GM06990 (cell line): ENCODE measurements around the gene TRIP12.

Experiments
- DNase-seq: peaks from one replicate; pipeline ENCODE4 v3.0.0-alpha.2; 2011; ENCODE audit not compliant: insufficient read length; ENCODE audit errors: extremely low read depth
- H3K27me3 ChIP-seq: replicated peaks from 2 replicates; pipeline ENCODE4 v1.6.0; 2011; ENCODE audit warnings: low read length; ENCODE audit not compliant: control insufficient read depth, insufficient read depth
- H3K36me3 ChIP-seq: 2 replicates; pipeline ENCODE4 v1.5.1; 2011; ENCODE audit warnings: low read length; ENCODE audit not compliant: control insufficient read depth, insufficient read depth
- H3K4me3 ChIP-seq: replicated peaks from 2 replicates; pipeline ENCODE4 v1.5.1; 2011; ENCODE audit warnings: low read depth, mild to moderate bottlenecking, control low read depth, low read length
- CTCF ChIP-seq: IDR thresholded peaks from 2 replicates; pipeline ENCODE4 v1.5.1; 2011; ENCODE audit warnings: low read length, control low read depth, mild to moderate bottlenecking, inconsistent platforms; ENCODE audit not compliant: insufficient read depth, poor library complexity, severe bottlenecking

The TRIP12 gene

GRCh38 chr2:229714736-229715541 is 206.9 kb downstream of the TRIP12 start:
- DNase-seq: peak; percentile 30
- no peak for TF ChIP-seq CTCF
- no peaks in the 10 kb centered on the region for H3K36me3 ChIP-seq
- peaks cover 2% of the 10 kb centered on the region for H3K27me3 ChIP-seq
- peak overlapping the region; percentile 45 for H3K4me3 ChIP-seq

GRCh38 chr2:229714080-229714735 is 207.6 kb downstream of the TRIP12 start, which contains the start of gene DNER:
DNER (minus strand) TSS chr2:229714555; CDS start chr2:229714423, 132 bp downstream.
- H3K27me3 ChIP-seq: peaks cover 2% of the 10 kb centered on the region
- DNase-seq: peak; percentile 48
- peak within 1 kb of the TSS; percentile 45 for H3K4me3 ChIP-seq
- no peaks in the 10 kb centered on the region for H3K36me3 ChIP-seq
- TF ChIP-seq CTCF: no peak
